ENCODE results near the gene SLC16A9.
"Not testable (repeated sequence)": the region's sequence is repeated elsewhere in the genome, so short reads cannot be mapped to it uniquely, and the experiment has no call there.

SLC16A9 gene

GRCh38 chr10:59735296-59735695 is 25.6 kb upstream of the SLC16A9 start:
- in situ Hi-C loops (cut with MboI; ENCODE audit: low sequenced_read_pairs) = no loop called here
- DNase-seq (ENCODE audit: low spot score in 2 of 2) = no peak
- Histone ChIP-seq H3K4me1 (no peaks in the 10 kb centered on the region), H3K27me3 (ENCODE audit: low read depth) (no peaks in the 10 kb centered on the region), H3K36me3 (replicated peaks) (no peaks in the 10 kb centered on the region), H3K4me3 (no peak overlapping the region), H3K9me3 (no peaks in the 10 kb centered on the region)

GRCh38 chr10:59734014-59734462 is 24.4 kb upstream of the SLC16A9 start:
- DNase-seq (ENCODE audit: low spot score in 2 of 2) = no peak
- no peaks in the 10 kb centered on the region for H3K9me3 ChIP-seq
- no peaks in the 10 kb centered on the region for H3K4me1 ChIP-seq
- H3K27me3 ChIP-seq (ENCODE audit: low read depth) = no peaks in the 10 kb centered on the region
- H3K4me3 ChIP-seq = no peak overlapping the region
- H3K36me3 ChIP-seq (replicated peaks) = no peaks in the 10 kb centered on the region
- in situ Hi-C loops (cut with MboI; ENCODE audit: low sequenced_read_pairs) = no loop called here

GRCh38 chr10:59733321-59734013 is 23.8 kb upstream of the SLC16A9 start:
- H3K27me3 ChIP-seq (ENCODE audit: low read depth); H3K36me3 ChIP-seq (replicated peaks); DNase-seq (ENCODE audit: low spot score in 2 of 2); H3K9me3 ChIP-seq; in situ Hi-C loops (cut with MboI; ENCODE audit: low sequenced_read_pairs); H3K4me3 ChIP-seq; H3K4me1 ChIP-seq: not testable (repeated sequence)

- H3K36me3 ChIP-seq (replicated peaks); DNase-seq (ENCODE audit: low spot score in 2 of 2); H3K4me1 ChIP-seq; in situ Hi-C loops (cut with MboI; ENCODE audit: low sequenced_read_pairs); H3K27me3 ChIP-seq (ENCODE audit: low read depth); H3K4me3 ChIP-seq; H3K9me3 ChIP-seq: not testable (repeated sequence)
Observed at GRCh38 chr10:59732849-59733248, 23.2 kb upstream of the SLC16A9 start.

- H3K27me3 ChIP-seq (ENCODE audit: low read depth); H3K4me1 ChIP-seq; in situ Hi-C loops (cut with MboI; ENCODE audit: low sequenced_read_pairs); DNase-seq (ENCODE audit: low spot score in 2 of 2); H3K4me3 ChIP-seq; H3K9me3 ChIP-seq; H3K36me3 ChIP-seq (replicated peaks): not testable (repeated sequence)
Observed at GRCh38 chr10:59729167-59729566, 19.5 kb upstream of the SLC16A9 start.

GRCh38 chr10:59724098-59724938 is 14.7 kb upstream of the SLC16A9 start:
- DNase-seq (ENCODE audit: low spot score in 2 of 2) = no peak
- in situ Hi-C loops (cut with MboI; ENCODE audit: low sequenced_read_pairs) = no loop called here
- H3K4me3 ChIP-seq = no peak overlapping the region
- no peaks in the 10 kb centered on the region for H3K4me1 ChIP-seq
- no peaks in the 10 kb centered on the region for H3K27me3 ChIP-seq (ENCODE audit: low read depth)
- H3K36me3 ChIP-seq (replicated peaks) = no peaks in the 10 kb centered on the region
- no peaks in the 10 kb centered on the region for H3K9me3 ChIP-seq

- in situ Hi-C loops (cut with MboI; ENCODE audit: low sequenced_read_pairs) = no loop called here
- H3K36me3 ChIP-seq (replicated peaks) = no peaks in the 10 kb centered on the region
Observed at GRCh38 chr10:59720377-59720776, 10.7 kb upstream of the SLC16A9 start.

GRCh38 chr10:59719374-59719773 is 9.7 kb upstream of the SLC16A9 start:
- Histone ChIP-seq H3K4me3 (no peak overlapping the region), H3K9me3 (no peaks in the 10 kb centered on the region), H3K36me3 (replicated peaks) (no peaks in the 10 kb centered on the region), H3K4me1 (no peaks in the 10 kb centered on the region), H3K27me3 (ENCODE audit: low read depth) (no peaks in the 10 kb centered on the region)
- in situ Hi-C loops (cut with MboI; ENCODE audit: low sequenced_read_pairs) = no loop called here
- no peak for DNase-seq (ENCODE audit: low spot score in 2 of 2)

More at GRCh38 chr10:59720377-59720776, 10.7 kb upstream of the SLC16A9 start:
- Histone ChIP-seq H3K4me3 (no peak overlapping the region), H3K4me1 (no peaks in the 10 kb centered on the region), H3K9me3 (no peaks in the 10 kb centered on the region), H3K27me3 (ENCODE audit: low read depth) (no peaks in the 10 kb centered on the region)
- no peak for DNase-seq (ENCODE audit: low spot score in 2 of 2)

- in situ Hi-C loops (cut with MboI; ENCODE audit: low sequenced_read_pairs) = no loop called here
- DNase-seq (ENCODE audit: low spot score in 2 of 2) = no peak
- Histone ChIP-seq H3K4me1 (no peaks in the 10 kb centered on the region), H3K27me3 (ENCODE audit: low read depth) (no peaks in the 10 kb centered on the region), H3K36me3 (replicated peaks) (no peaks in the 10 kb centered on the region), H3K9me3 (no peaks in the 10 kb centered on the region), H3K4me3 (no peak overlapping the region)
Observed at GRCh38 chr10:59718257-59718656, 8.6 kb upstream of the SLC16A9 start.

- no peak overlapping the region for H3K4me3 ChIP-seq
- peaks cover 1% of the 10 kb centered on the region for H3K4me1 ChIP-seq
- DNase-seq (ENCODE audit: low spot score in 2 of 2) = no peak
- in situ Hi-C loops (cut with MboI; ENCODE audit: low sequenced_read_pairs) = no loop called here
- H3K27me3 ChIP-seq (ENCODE audit: low read depth) = no peaks in the 10 kb centered on the region
- H3K9me3 ChIP-seq = no peaks in the 10 kb centered on the region
- H3K36me3 ChIP-seq (replicated peaks) = no peaks in the 10 kb centered on the region
Observed at GRCh38 chr10:59713196-59713821, 3.7 kb upstream of the SLC16A9 start.

- no peaks in the 10 kb centered on the region for H3K27me3 ChIP-seq (ENCODE audit: low read depth)
Observed at GRCh38 chr10:59711871-59712494, 2.3 kb upstream of the SLC16A9 start.

GRCh38 chr10:59708816-59709394 is 745 bp downstream of the SLC16A9 start:
- H3K9me3 ChIP-seq = no peaks in the 10 kb centered on the region
- no peaks in the 10 kb centered on the region for H3K36me3 ChIP-seq (replicated peaks)
- H3K4me1 ChIP-seq = peaks cover 20% of the 10 kb centered on the region
- peak overlapping the region; percentile 64 for H3K4me3 ChIP-seq
- DNase-seq (ENCODE audit: low spot score in 2 of 2) = peak; percentile 15 to 67
- in situ Hi-C loops (cut with MboI; ENCODE audit: low sequenced_read_pairs) = no loop called here
- no peaks in the 10 kb centered on the region for H3K27me3 ChIP-seq (ENCODE audit: low read depth)

More at GRCh38 chr10:59711871-59712494, 2.3 kb upstream of the SLC16A9 start:
- H3K9me3 ChIP-seq = no peaks in the 10 kb centered on the region
- no peaks in the 10 kb centered on the region for H3K36me3 ChIP-seq (replicated peaks)
- peaks cover 9% of the 10 kb centered on the region for H3K4me1 ChIP-seq
- in situ Hi-C loops (cut with MboI; ENCODE audit: low sequenced_read_pairs) = no loop called here
- H3K4me3 ChIP-seq = no peak overlapping the region
- no peak for DNase-seq (ENCODE audit: low spot score in 2 of 2)
